OCI-LY3 (cell line): ENCODE measurements around the gene MOXD1.

Source experiments
- EZH2phosphoT487 ChIP-seq: fragments of 200-600 bp; shearing (Covaris generic); IDR thresholded peaks from 2 replicates; pipeline ENCODE4 v1.6.1; 2018; ENCODE audit warnings: antibody characterized with exemption, mixed run types, low read depth
- TF ChIP-seq, protein P1 (sequence below): fragments of 200-600, 300-600 bp; sonication (generic); IDR thresholded peaks from 2 replicates; pipeline ENCODE4 v1.5.1; 2014; ENCODE audit warnings: antibody characterized with exemption, low read length, low read depth

DNA sequence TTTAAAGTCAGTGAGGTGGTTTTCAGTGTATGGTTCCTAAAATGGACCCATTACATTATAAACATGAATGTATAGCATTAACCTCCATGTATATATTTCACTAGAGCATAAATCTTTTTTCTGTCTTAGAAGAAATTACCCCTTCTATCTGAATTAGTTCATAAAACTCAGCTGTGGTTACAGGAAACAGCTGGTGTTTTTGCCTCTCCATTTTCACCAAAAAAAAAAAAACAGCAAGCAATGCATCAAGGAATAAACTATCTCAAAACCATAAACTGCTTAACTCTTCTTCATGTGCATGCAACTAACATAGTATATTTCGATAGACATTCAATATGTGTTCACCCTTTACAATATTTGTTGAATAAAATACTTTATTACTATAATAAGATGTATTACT lies 40.2 kb downstream of the MOXD1 start:
- TF ChIP-seq, protein P1, sequence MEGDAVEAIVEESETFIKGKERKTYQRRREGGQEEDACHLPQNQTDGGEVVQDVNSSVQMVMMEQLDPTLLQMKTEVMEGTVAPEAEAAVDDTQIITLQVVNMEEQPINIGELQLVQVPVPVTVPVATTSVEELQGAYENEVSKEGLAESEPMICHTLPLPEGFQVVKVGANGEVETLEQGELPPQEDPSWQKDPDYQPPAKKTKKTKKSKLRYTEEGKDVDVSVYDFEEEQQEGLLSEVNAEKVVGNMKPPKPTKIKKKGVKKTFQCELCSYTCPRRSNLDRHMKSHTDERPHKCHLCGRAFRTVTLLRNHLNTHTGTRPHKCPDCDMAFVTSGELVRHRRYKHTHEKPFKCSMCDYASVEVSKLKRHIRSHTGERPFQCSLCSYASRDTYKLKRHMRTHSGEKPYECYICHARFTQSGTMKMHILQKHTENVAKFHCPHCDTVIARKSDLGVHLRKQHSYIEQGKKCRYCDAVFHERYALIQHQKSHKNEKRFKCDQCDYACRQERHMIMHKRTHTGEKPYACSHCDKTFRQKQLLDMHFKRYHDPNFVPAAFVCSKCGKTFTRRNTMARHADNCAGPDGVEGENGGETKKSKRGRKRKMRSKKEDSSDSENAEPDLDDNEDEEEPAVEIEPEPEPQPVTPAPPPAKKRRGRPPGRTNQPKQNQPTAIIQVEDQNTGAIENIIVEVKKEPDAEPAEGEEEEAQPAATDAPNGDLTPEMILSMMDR = no peak
- no peak for TF ChIP-seq EZH2phosphoT487
